HG02610 (cell line): Measurements from ENCODE around the gene DPP10.
"Not testable (repeated sequence)": the region's sequence is repeated elsewhere in the genome, so short reads cannot be mapped to it uniquely, and the experiment has no call there.

Source experiments
- ATAC-seq: cut with Tn5 transposase; IDR thresholded peaks from one replicate; pipeline ENCODE4 v1.9.1; 2021; ENCODE audit warnings: mild to moderate bottlenecking, moderate library complexity; ENCODE audit not compliant: unreplicated experiment

The DPP10 gene

GRCh38 chr2:114709936-114710850 is 267.8 kb downstream of the DPP10 start:
- no peak for ATAC-seq

- ATAC-seq = no peak
Observed at GRCh38 chr2:114714313-114714712, 271.9 kb downstream of the DPP10 start.

- ATAC-seq = no peak
Observed at GRCh38 chr2:114717049-114717448, 274.6 kb downstream of the DPP10 start.

DNA sequence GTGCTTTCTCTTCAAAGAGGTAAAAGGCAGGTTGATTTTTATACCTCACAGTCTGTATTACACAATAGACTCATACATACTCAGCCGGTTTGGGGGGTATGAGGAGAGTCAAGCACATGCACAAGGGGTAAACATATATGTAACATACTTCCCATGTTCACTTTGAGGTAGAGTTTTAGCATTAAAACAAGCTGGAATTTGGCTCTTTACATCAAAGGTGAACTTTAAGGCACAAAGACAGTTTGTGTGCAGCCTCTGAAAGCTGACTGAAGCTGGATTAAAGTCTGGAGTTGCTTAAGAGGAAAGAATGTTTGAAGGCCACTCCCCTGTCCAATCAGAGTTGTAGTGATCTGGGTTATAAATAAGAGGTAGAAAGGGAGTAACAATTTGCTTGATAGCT is 282.0 kb downstream of the DPP10 start:
- no peak for ATAC-seq

- no peak for ATAC-seq
Observed at GRCh38 chr2:114727012-114727411, 284.6 kb downstream of the DPP10 start.

DNA sequence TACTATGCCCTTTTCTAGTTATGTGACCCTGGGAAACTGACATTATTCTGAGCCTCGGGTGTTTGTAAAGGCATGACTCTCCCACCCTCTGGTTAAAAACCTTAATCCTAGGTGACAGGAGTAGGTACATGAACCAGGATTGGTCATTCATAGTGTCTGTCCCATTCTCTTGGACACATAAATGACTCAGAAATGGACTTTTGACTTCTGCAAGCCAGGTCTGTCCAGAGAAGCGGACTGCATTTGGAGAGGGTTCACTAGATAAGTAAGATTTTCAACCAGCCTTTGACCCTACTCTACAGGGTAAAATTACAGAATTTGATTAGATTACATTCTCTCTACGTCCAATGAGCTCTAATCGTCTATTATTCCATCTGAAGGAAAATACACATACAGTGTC is 285.9 kb downstream of the DPP10 start:
- no peak for ATAC-seq

DNA sequence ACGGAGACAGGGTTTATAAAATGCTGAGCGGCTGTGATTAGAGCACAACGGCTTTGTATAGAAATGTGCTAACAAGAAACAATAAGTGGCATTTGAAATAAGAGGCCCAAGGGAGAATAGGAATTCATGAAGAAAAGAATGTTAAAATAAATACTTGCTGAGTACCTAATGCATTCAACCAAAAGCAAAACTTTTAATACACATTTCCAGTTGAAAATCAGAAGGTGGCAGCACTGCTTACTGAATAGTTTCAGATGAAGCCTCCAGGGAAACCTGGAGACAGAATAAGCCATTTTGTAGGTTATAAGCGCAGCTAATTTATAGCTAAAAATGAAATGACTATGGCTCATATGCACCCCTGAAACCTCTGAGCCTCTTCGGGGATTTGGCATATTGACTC is 286.6 kb downstream of the DPP10 start:
- ATAC-seq = no peak

DNA sequence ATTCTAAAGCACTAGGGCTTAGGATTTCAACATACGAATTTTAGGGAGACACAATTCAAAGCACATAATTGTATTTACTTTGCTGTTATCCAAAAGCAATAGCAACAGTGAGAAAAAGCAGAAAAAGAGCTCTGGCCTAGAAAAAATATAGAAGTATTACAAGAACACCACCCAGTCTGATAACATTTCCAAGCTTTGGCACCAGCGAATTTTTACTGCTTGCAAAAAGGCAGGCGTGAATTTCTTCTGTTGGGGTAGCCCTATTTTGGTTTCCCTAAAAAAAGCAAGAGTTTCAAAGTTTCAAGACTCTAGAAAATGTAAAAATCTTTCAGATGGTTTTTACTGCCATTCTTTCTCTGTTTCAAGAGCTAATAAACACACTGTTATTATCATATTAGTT is 292.7 kb downstream of the DPP10 start:
- no peak for ATAC-seq

GRCh38 chr2:114742245-114742644 is 299.8 kb downstream of the DPP10 start:
- no peak for ATAC-seq

GRCh38 chr2:114745700-114746099 is 303.3 kb downstream of the DPP10 start:
- no peak for ATAC-seq

DNA sequence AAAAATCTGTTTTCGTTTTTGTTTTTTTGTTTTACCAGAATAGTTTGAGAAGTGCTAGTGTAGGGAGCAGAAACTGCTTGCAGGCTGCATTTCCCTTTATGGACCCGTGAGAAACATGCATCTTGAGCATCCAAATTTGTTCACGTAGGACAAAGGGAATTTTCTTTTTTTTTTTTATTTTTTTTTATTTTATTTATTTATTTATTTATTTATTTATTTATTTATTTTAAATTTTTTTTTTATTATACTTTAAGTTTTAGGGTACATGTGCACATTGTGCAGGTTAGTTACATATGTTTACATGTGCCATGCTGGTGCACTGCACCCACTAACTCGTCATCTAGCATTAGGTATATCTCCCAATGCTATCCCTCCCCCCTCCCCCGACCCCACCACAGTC is 305.7 kb downstream of the DPP10 start:
- ATAC-seq = not testable (repeated sequence)

- ATAC-seq = no peak
Observed at GRCh38 chr2:114752425-114752824, 310.0 kb downstream of the DPP10 start.

DNA sequence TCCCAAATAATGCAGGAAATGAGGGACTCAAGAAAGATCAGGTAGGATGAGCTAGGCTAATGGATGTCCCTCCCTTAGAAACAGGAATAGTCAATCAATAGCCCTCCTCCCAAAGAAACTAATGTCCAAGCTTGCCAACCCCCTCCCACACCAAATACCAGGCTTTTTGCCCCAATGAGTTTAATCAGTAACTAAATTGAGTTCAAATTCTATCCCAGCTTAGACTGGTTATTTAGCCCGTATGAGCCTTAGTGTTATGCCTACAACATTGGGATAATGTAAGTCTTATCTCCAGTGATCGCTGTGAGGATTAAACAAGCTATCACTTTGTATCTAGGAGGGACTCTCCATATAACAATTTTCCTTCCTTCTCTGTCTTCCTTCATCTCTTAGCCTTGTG is 310.7 kb downstream of the DPP10 start:
- ATAC-seq = no peak

DNA sequence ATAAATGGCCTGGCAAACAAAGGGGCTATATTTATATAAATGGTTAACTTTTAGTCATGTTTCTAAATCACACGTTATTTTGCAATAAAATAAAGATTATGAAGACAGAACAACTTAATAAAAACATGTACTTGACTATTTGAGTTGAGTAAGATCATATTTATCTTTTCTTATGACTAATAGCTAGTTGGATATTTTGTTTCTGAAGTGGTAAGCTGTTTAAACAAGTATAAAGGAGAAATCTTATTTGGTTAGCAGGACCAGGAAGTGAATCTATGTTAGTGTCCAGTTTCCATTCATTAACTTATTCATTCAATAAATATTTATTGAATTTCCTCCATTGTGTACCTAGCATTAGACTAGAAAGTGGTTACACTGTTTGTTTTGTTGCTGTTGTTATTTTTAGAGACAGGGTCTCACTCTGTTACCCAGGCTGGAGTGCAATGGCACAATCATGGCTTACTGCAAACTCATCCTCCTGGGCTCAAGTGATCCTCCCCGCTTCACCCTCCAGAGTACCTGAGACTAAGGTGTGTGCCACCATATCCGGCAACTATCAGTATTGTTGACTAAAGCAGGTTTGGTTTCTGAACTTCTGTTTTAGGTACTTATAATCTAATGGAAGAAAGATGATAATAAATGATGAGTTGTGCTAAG is 312.6 kb downstream of the DPP10 start:
- no peak for ATAC-seq

DNA sequence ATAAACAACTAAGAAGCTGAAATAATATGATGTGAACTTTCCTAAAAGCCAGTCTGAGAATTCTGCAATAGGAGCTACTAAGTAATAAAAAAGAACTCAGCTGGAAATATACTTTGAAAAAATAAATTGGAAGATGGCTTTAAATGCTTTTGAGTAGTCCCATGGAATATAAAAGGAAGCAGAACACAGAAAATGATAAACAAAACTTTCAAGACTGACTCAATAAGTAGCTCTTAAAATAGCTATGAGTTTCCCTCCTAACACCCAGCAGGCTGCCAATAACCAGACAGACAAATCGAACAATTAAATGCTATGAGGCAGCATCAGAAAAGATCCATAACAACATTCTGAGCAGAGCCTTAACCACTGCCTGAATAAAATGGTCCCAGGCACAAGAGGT is 319.9 kb downstream of the DPP10 start:
- no peak for ATAC-seq

DNA sequence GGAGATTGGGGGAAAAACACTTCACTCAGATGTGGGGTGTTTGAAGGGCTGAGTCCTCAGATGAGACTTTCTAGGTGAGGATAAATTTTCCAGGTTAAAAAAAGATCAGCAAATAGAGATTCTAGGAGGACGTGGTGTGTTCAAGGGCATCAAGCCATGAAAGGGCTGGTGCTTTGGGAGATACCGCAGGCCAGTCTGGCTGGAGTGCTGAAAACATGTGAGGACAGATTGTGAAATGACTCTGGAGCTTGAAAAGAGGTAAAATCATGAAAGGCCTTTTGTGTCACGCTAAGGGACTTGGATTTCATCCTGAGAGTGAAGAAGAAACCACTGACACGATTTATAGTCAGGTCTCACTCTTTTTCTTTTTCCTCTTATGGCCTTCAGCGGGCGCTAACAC is 320.5 kb downstream of the DPP10 start:
- no peak for ATAC-seq

DNA sequence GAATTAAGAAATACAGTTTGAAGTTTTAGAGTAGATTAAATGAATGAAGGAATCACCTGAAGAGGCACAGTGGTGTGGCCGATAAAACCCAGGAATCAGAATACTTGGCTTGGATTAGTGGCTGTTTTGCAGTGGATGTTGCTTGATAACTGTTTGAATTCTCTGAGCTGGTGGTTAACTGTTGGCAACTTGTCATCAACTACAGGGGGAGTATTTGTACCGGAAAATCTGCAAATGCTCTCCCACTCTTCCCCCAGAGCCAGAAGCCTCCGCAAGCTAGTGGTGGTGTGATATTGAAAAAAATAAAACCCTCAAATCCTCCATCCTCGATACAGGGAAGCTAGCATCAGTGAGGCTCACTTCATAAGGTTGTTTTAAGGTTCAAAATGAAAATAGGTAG is 326.7 kb downstream of the DPP10 start:
- ATAC-seq = no peak

GRCh38 chr2:114769991-114770390 is 327.6 kb downstream of the DPP10 start:
- ATAC-seq = no peak

DNA sequence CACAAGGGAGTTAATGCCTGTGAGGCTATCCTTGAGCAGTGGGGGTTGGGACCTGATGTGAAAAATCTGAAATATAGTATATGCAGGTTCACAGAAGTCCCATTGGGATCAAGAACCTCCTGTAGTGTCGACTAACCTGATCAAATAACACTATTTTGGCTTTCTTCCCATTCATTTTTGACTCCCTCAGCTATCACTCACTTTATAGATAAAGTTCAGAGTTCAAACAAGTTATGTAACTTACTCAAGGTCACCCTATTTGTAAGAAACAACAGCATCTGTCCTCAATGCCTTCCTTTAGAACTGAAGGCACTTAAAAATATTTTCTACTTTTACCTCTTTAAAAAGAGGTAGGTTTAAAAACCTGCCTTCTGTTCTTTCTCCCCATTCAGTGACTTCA is 341.6 kb downstream of the DPP10 start:
- no peak for ATAC-seq

DNA sequence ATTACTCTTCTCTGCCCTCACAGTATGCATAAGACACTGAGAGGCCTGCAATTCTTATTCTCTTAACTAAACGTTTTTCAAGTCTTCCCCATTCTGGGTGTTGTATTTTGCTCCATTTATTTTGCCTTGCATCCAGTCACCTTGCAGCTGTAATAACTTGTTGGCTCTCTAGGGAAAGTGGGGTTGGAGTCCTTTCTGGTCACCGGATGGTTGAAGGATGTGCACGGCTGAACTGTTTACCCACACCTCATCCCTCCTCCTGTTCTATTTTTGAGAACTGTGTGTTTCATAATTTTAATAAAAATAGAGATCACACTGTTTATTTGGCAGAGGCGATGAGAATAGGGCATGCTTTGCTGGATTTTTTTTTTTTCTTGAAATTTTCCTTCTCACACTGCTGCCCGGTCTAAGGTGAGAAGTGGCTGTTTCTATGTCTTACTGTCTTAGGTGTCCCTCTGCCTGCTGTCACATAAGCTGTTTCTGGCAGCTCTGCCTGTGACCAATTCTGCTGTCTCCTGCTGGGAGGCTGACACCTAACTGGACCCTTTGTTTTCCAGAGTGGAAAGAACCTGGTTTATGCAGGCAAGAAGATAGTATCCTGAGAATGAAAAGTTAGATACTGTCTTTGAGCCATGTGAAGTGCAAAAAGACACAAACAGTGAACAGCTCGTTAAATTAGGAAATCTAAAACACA is 342.6 kb downstream of the DPP10 start:
- no peak for ATAC-seq

- no peak for ATAC-seq
Observed at GRCh38 chr2:114786901-114787300, 344.5 kb downstream of the DPP10 start.

- ATAC-seq = no peak
Observed at GRCh38 chr2:114787486-114787885, 345.0 kb downstream of the DPP10 start.
